ENCODE results near the gene PHF2. TPM values are rescaled to one million over a fixed set of nuclear protein-coding genes. Genes with fewer than 3 reads are reported as not detected.
"Not testable (repeated sequence)": the region's sequence is repeated elsewhere in the genome, so short reads cannot be mapped to it uniquely, and the experiment has no call there.

Gene PHF2
- total RNA-seq, 1 experiment from 2014 or later, result 26.0 TPM

GRCh38 chr9:93662952-93663572 lies 86.7 kb downstream of the PHF2 start:
- no peak for DNase-seq (ENCODE audit: extremely low read depth, low read depth)

- no peak for DNase-seq (ENCODE audit: extremely low read depth, low read depth)
Observed at GRCh38 chr9:93663877-93664548, 87.6 kb downstream of the PHF2 start.

GRCh38 chr9:93664549-93665120 lies 88.3 kb downstream of the PHF2 start:
- no peak for DNase-seq (ENCODE audit: extremely low read depth, low read depth)

GRCh38 chr9:93665128-93665636 lies 88.8 kb downstream of the PHF2 start:
- DNase-seq (ENCODE audit: extremely low read depth, low read depth), result no peak

GRCh38 chr9:93665637-93666438 lies 89.5 kb downstream of the PHF2 start:
- no peak for DNase-seq (ENCODE audit: extremely low read depth, low read depth)

GRCh38 chr9:93666439-93666784 lies 90.0 kb downstream of the PHF2 start:
- not testable (repeated sequence) for DNase-seq (ENCODE audit: extremely low read depth, low read depth)

GRCh38 chr9:93667006-93667405 lies 90.6 kb downstream of the PHF2 start:
- no peak for DNase-seq (ENCODE audit: extremely low read depth, low read depth)

- DNase-seq (ENCODE audit: extremely low read depth, low read depth), result no peak
Observed at GRCh38 chr9:93667627-93668026, 91.2 kb downstream of the PHF2 start.

- no peak for DNase-seq (ENCODE audit: extremely low read depth, low read depth)
Observed at GRCh38 chr9:93668261-93668871, 92.0 kb downstream of the PHF2 start.

GRCh38 chr9:93669116-93669957 lies 93.0 kb downstream of the PHF2 start:
- DNase-seq (ENCODE audit: extremely low read depth, low read depth), result no peak

- no peak for DNase-seq (ENCODE audit: extremely low read depth, low read depth)
Observed at GRCh38 chr9:93669958-93670207, 93.5 kb downstream of the PHF2 start.

- DNase-seq (ENCODE audit: extremely low read depth, low read depth), result peak; percentile 16
Observed at GRCh38 chr9:93670208-93671019, 94.0 kb downstream of the PHF2 start.

- no peak for DNase-seq (ENCODE audit: extremely low read depth, low read depth)
Observed at GRCh38 chr9:93671020-93671338, 94.6 kb downstream of the PHF2 start.

GRCh38 chr9:93672330-93673020 lies 96.1 kb downstream of the PHF2 start:
- not testable (repeated sequence) for DNase-seq (ENCODE audit: extremely low read depth, low read depth)

GRCh38 chr9:93673021-93673838 lies 96.8 kb downstream of the PHF2 start:
- no peak for DNase-seq (ENCODE audit: extremely low read depth, low read depth)

GRCh38 chr9:93673839-93674334 lies 97.5 kb downstream of the PHF2 start:
- DNase-seq (ENCODE audit: extremely low read depth, low read depth), result no peak

- no peak for DNase-seq (ENCODE audit: extremely low read depth, low read depth)
Observed at GRCh38 chr9:93674580-93675335, 98.4 kb downstream of the PHF2 start.
